A673 (cell line): ENCODE data around the gene TPM2. TPM values are rescaled to one million over a fixed set of nuclear protein-coding genes. Genes with fewer than 3 reads are reported as not detected.

Experiments used
- BruUV-seq: library from RNA; stranded (reverse); fragments of 400-500 nt; replicated peaks from 2 replicates; lab custom pipeline; 2021; lab: Mats Ljungman, UMichigan
- CTCF ChIA-PET: fragments of 300-600 bp; sonication (Branson Sonifier 250); formaldehyde crosslinking; loops from one replicate; lab custom pipeline; 2022; ENCODE audit warnings: antibody characterized with exemption; lab: Charles Lee
- POLR2A ChIA-PET: fragments of 300-600 bp; sonication (Branson Sonifier 250); formaldehyde crosslinking; loops from one replicate; lab custom pipeline; 2022; ENCODE audit warnings: antibody characterized with exemption; ENCODE audit not compliant: low non-redundant PET; lab: Charles Lee
- DNase-seq: peaks from one replicate; pipeline ENCODE4 v3.0.0-alpha.2; 2015; ENCODE audit warnings: low spot score
- H3K27ac ChIP-seq: fragments of 200-600 bp; sonication (generic); 2 replicates; pipeline ENCODE4 v1.5.1; 2016; ENCODE audit warnings: mixed run types, low read depth, mild to moderate bottlenecking, mixed read lengths, antibody characterized with exemption, low read length; ENCODE audit not compliant: poor library complexity, severe bottlenecking
- H3K27me3 ChIP-seq: fragments of 200-600 bp; sonication (generic); replicated peaks from 2 replicates; pipeline ENCODE4 v1.6.1; 2017; ENCODE audit warnings: mixed run types, low read depth, mild to moderate bottlenecking, mixed read lengths, antibody characterized with exemption, low read length; ENCODE audit not compliant: insufficient read depth, poor library complexity
- H3K36me3 ChIP-seq: fragments of 200-600 bp; sonication (generic); 2 replicates; pipeline ENCODE4 v1.6.1; 2016; ENCODE audit warnings: mixed run types, mild to moderate bottlenecking, mixed read lengths, antibody characterized with exemption, low read length; ENCODE audit not compliant: insufficient read depth, poor library complexity, severe bottlenecking
- H3K4me1 ChIP-seq: fragments of 200-600 bp; sonication (generic); 2 replicates; pipeline ENCODE4 v1.6.1; 2017; ENCODE audit warnings: mixed run types, mild to moderate bottlenecking, mixed read lengths, antibody characterized with exemption, low read length; ENCODE audit not compliant: insufficient read depth, poor library complexity, severe bottlenecking
- H3K4me3 ChIP-seq: fragments of 200-600 bp; sonication (generic); 2 replicates; pipeline ENCODE4 v1.5.1; 2016; ENCODE audit warnings: low read depth, mixed run types, mild to moderate bottlenecking, mixed read lengths, low read length; ENCODE audit not compliant: poor library complexity, severe bottlenecking
- H3K9me3 ChIP-seq: fragments of 200-600 bp; sonication (generic); 2 replicates; pipeline ENCODE4 v1.6.1; 2016; ENCODE audit warnings: mixed run types, low read depth, mild to moderate bottlenecking, mixed read lengths, antibody characterized with exemption, low read length; ENCODE audit not compliant: poor library complexity, severe bottlenecking
- EZH2 ChIP-seq: fragments of 200-600 bp; sonication (generic); IDR thresholded peaks from 2 replicates; pipeline ENCODE4 v1.6.1; 2017; ENCODE audit warnings: borderline replicate concordance, low read depth, mild to moderate bottlenecking, mixed read lengths, antibody characterized with exemption, low read length; ENCODE audit not compliant: poor library complexity, severe bottlenecking
- intact Hi-C: fragments of 100-400 bp; cut with micrococcal nuclease; formaldehyde crosslinking; loops from one replicate; pipeline ENCODE4 v1.10.0; 2022; ENCODE audit not compliant: unreplicated experiment
- total RNA-seq: library from RNA; stranded (reverse); gene quantifications from 2 replicates; pipeline ENCODE4 v1.2.3, GENCODE V29; 2021
- TF ChIP-seq, protein P1 (sequence below): fragments of 300-800, 200-600 bp; sonication (generic); conservative IDR thresholded peaks from 2 replicates; pipeline ENCODE4 v1.5.1; 2017; ENCODE audit warnings: low read depth, mild to moderate bottlenecking, antibody characterized with exemption, low read length, moderate library complexity, mixed read lengths

TPM2 gene
- total RNA-seq, 1 experiment from 2014 or later = 44.3 TPM

DNA sequence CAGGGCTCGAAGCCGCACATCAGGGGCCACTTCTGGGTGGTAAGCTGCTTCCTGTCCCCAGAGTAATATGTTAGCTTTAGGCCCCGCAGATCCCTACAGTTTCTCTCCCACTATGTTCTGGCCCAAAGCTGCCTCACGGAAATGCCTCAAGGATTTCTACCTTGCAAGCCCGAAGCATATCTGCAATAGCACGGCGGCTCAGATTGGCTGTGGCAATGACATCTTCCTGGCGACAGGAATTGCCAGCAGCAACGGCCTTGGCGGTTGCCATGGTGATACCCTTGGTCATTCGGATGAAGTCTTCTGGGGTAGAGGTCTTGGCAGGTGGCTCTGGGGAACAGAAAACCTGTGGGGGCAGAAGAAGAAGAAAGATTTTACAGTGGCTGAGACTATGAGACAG lies 10.3 kb upstream of the TPM2 start:
- Histone ChIP-seq H3K4me1 (no peaks in the 10 kb centered on the region), H3K36me3 (peaks cover 81% of the 10 kb centered on the region), H3K27me3 (no peaks in the 10 kb centered on the region), H3K4me3 (no peak overlapping the region), H3K9me3 (no peaks in the 10 kb centered on the region), H3K27ac (no peak overlapping the region)
- BruUV-seq = no TSS peak
- TF ChIP-seq, protein P1, sequence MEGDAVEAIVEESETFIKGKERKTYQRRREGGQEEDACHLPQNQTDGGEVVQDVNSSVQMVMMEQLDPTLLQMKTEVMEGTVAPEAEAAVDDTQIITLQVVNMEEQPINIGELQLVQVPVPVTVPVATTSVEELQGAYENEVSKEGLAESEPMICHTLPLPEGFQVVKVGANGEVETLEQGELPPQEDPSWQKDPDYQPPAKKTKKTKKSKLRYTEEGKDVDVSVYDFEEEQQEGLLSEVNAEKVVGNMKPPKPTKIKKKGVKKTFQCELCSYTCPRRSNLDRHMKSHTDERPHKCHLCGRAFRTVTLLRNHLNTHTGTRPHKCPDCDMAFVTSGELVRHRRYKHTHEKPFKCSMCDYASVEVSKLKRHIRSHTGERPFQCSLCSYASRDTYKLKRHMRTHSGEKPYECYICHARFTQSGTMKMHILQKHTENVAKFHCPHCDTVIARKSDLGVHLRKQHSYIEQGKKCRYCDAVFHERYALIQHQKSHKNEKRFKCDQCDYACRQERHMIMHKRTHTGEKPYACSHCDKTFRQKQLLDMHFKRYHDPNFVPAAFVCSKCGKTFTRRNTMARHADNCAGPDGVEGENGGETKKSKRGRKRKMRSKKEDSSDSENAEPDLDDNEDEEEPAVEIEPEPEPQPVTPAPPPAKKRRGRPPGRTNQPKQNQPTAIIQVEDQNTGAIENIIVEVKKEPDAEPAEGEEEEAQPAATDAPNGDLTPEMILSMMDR = no peak
- no peak for TF ChIP-seq EZH2
- no peak for DNase-seq
- intact Hi-C loops = no loop called here
- POLR2A ChIA-PET = no interaction called here
- CTCF ChIA-PET = no interaction called here

DNA sequence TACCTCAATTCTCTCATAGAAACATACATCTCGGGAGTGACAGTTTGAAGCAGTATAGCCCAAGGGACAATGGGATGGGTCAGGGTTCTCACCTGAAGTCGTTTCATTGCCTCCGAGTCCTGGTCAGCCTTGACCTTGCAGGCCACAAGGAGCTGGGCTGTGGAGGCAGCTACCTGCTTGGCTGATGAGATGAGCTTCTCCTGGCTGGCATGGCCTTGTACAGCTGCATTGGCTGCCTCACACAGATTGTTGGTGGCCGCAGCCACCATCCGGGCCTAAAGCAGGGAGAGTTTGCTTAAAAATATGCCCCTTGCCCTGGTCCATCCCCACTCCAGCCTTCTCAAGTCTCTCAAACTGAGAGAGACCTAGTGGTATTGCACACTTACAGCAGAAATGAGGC lies 8.5 kb upstream of the TPM2 start:
- Histone ChIP-seq H3K4me1 (no peaks in the 10 kb centered on the region), H3K36me3 (peaks cover 64% of the 10 kb centered on the region), H3K9me3 (no peaks in the 10 kb centered on the region), H3K27me3 (no peaks in the 10 kb centered on the region), H3K27ac (no peak overlapping the region), H3K4me3 (no peak overlapping the region)
- TF ChIP-seq, protein P1 = no peak
- no peak for TF ChIP-seq EZH2
- CTCF ChIA-PET = interaction anchor here (0.8 kb wide), 1 partner anchor 8 kb away, joined by 3 read pairs; no protein-coding TSS in a partner anchor
- POLR2A ChIA-PET = no interaction called here
- DNase-seq = no peak
- BruUV-seq = no TSS peak
- intact Hi-C loops = no loop called here

DNA sequence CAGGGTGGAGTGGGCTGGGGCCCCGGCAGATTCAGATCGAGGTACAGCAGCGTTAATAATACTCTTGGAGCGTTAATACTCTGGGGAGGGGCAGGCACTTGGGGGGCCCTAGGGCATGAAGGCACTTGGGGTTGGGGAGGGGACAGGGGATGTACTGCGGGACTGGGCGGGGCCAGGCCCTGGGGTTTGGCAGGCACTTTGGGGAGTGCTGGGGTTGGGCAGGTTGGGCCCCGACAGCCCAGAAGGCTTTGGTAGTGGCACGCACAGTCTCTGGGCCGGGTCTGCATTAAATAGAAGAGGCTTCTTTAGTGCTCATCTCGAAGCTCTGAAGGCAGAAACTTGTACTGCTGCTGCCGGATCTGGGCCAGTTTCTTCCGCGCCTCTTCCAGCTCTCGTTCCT lies 7.8 kb upstream of the TPM2 start:
- H3K36me3 ChIP-seq = peaks cover 57% of the 10 kb centered on the region

More for the DNA sequence above, 7.8 kb upstream of the TPM2 start:
- Histone ChIP-seq H3K27ac (no peak overlapping the region), H3K9me3 (no peaks in the 10 kb centered on the region), H3K4me3 (no peak overlapping the region), H3K4me1 (no peaks in the 10 kb centered on the region), H3K27me3 (no peaks in the 10 kb centered on the region)
- no peak for DNase-seq
- CTCF ChIA-PET = interaction anchor here (1.5 kb wide), 1 partner anchor 40 kb away, joined by 8 read pairs; the partner anchor contains the start of genes CCDC107 and RMRP
- intact Hi-C loops = no loop called here
- POLR2A ChIA-PET = interaction anchor here (0.6 kb wide), 1 partner anchor 29 kb away, joined by 3 read pairs; no protein-coding TSS in a partner anchor
- BruUV-seq = TSS peak; percentile 90
- TF ChIP-seq, protein P1 = no peak
- TF ChIP-seq EZH2 = no peak
